Activated CD8-positive, alpha-beta T cell treated with anti-CD3 and anti-CD28 coated beads, Interleukin-2, amount 10 ng/mL, durations not matched to agents 7 days and 5 days (primary cell): Measurements from ENCODE around the gene NEK11. TPM values are rescaled to one million over a fixed set of nuclear protein-coding genes. Genes with fewer than 3 reads are reported as not detected.
A peak's percentile ranks its signal among the peaks of the same experiment; 100 is the strongest.
"Not testable (repeated sequence)": the region's sequence is repeated elsewhere in the genome, so short reads cannot be mapped to it uniquely, and the experiment has no call there.

ENCODE experiments used
- ATAC-seq: fragments of 150-1000 bp; cut with Tn5 transposase; one replicate; pipeline ENCODE4 v1.10.0; 2021; ENCODE audit warnings: moderate library complexity
- CTCF ChIA-PET: fragments of 350-600 bp; sonication (Branson Sonifier 250); formaldehyde crosslinking; loops from one replicate; lab custom pipeline; 2021; ENCODE audit warnings: antibody characterized with exemption; lab: Charles Lee
- POLR2A ChIA-PET: fragments of 350-600 bp; sonication (Branson Sonifier 250); formaldehyde crosslinking; loops from one replicate; lab custom pipeline; 2021; ENCODE audit warnings: antibody characterized with exemption; lab: Charles Lee
- DNase-seq: peaks from one replicate; pipeline ENCODE4 v3.0.0-alpha.2; 2020
- H3K27ac Mint-ChIP-seq: one replicate; pipeline ENCODE4 v1.8.0; 2021; ENCODE audit warnings: mild to moderate bottlenecking, mixed read lengths
- H3K27me3 Mint-ChIP-seq: one replicate; pipeline ENCODE4 v1.8.0; 2021; ENCODE audit warnings: low read depth, mixed read lengths
- H3K36me3 Mint-ChIP-seq: one replicate; pipeline ENCODE4 v1.8.0; 2021; ENCODE audit warnings: low read depth, mixed read lengths
- H3K4me1 Mint-ChIP-seq: one replicate; pipeline ENCODE4 v1.8.0; 2021; ENCODE audit warnings: low read depth, mixed read lengths
- H3K4me3 Mint-ChIP-seq: one replicate; pipeline ENCODE4 v1.8.0; 2021; ENCODE audit warnings: mild to moderate bottlenecking, mixed read lengths
- H3K9me3 Mint-ChIP-seq: one replicate; pipeline ENCODE4 v1.8.0; 2022; ENCODE audit warnings: mixed read lengths; ENCODE audit not compliant: insufficient read depth
- total RNA-seq, 2 experiments: library from RNA; stranded (reverse); gene quantifications; one replicate each; pipeline ENCODE4 v1.2.3, GENCODE V29; 2021

The NEK11 gene
- total RNA-seq, 2 experiments from 2014 or later, result 0.58 to 1.7 TPM

DNA sequence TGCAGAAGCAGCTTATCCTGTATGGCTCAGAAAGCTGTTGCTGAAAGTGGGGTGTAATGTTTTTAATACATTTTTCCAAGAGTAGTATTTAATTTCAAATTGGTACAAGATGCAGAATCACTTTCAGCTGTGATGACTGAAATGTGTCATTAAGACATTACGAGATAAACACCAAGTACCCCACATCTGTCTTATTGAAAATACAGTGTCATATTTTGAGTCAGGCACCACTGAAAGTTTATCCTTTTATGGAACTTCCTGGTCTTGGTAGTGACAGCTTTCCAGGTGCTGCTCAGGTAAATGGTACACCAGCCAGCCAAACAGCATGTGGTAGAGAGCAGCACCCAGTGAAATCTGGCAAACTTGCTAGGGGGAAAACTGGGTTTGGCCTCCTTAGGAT, 17.0 kb upstream of the NEK11 start:
- CTCF ChIA-PET, result no interaction called here
- no peaks in the 10 kb centered on the region for H3K9me3 Mint-ChIP-seq
- H3K4me1 Mint-ChIP-seq, result peaks cover 2% of the 10 kb centered on the region
- no peak overlapping the region for H3K27ac Mint-ChIP-seq
- POLR2A ChIA-PET, result no interaction called here
- ATAC-seq (no peak), DNase-seq (no peak)
- H3K27me3 Mint-ChIP-seq, result no peaks in the 10 kb centered on the region
- H3K4me3 Mint-ChIP-seq, result no peak overlapping the region
- H3K36me3 Mint-ChIP-seq, result peaks cover 50% of the 10 kb centered on the region

DNA sequence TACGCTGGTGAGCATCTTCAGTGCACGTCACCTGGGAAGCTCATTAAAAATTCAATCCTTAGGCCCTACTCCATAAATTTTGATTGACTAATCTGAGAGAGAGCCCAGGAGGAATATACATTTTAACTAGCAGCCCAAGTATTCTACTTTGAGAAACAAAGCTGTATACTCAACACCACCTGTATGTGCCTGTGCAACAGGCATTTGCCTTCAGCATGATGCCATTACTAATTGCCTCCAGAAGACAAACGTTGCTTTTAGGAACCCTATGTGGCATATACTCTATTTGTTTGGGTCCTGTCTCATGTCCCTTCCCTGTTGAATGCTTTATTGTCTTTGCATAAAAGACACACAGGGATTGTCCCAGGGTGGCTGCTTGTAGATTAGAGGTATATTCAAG, 7.7 kb upstream of the NEK11 start:
- ChIA-PET POLR2A (no interaction called here), CTCF (interaction anchor here (2.2 kb wide), 1 partner anchor 14 kb away, joined by 5 read pairs; no protein-coding TSS in a partner anchor)
- H3K4me1 Mint-ChIP-seq, result peaks cover 27% of the 10 kb centered on the region
- H3K4me3 Mint-ChIP-seq, result no peak overlapping the region
- no peak for ATAC-seq
- DNase-seq, result no peak
- peaks cover 50% of the 10 kb centered on the region for H3K36me3 Mint-ChIP-seq
- H3K27me3 Mint-ChIP-seq, result no peaks in the 10 kb centered on the region
- no peaks in the 10 kb centered on the region for H3K9me3 Mint-ChIP-seq
- H3K27ac Mint-ChIP-seq, result no peak overlapping the region

GRCh38 chr3:131020122-131020693, 6.5 kb upstream of the NEK11 start:
- Mint-ChIP-seq H3K4me3 (no peak overlapping the region), H3K27me3 (no peaks in the 10 kb centered on the region), H3K4me1 (peaks cover 39% of the 10 kb centered on the region), H3K9me3 (no peaks in the 10 kb centered on the region), H3K27ac (no peak overlapping the region), H3K36me3 (peaks cover 50% of the 10 kb centered on the region)
- no peak for ATAC-seq
- ChIA-PET POLR2A (interaction anchor here (1.2 kb wide), 1 partner anchor 127 kb away, joined by 4 read pairs; no protein-coding TSS in a partner anchor), CTCF (interaction anchor here (2.2 kb wide), 1 partner anchor 13 kb away, joined by 5 read pairs; no protein-coding TSS in a partner anchor)
- no peak for DNase-seq

GRCh38 chr3:131025539-131025938, 1.1 kb upstream of the NEK11 start:
- no peak for ATAC-seq
- H3K9me3 Mint-ChIP-seq, result no peaks in the 10 kb centered on the region
- no peaks in the 10 kb centered on the region for H3K27me3 Mint-ChIP-seq
- no peak for DNase-seq
- peak overlapping the region; percentile 96 for H3K27ac Mint-ChIP-seq
- ChIA-PET CTCF (interaction anchor here (1.1 to 3.5 kb wide), 4 partner anchors 9 to 478 kb away, joined by 3 to 26 read pairs (median 6); partner anchors contain the start of gene ATP2C1), POLR2A (interaction anchor here (0.7 to 4.3 kb wide), 5 partner anchors 9 to 1525 kb away, joined by 3 to 25 read pairs (median 5); partner anchors contain the start of gene ATP2C1)
- H3K36me3 Mint-ChIP-seq, result peaks cover 34% of the 10 kb centered on the region
- H3K4me3 Mint-ChIP-seq, result peak overlapping the region; percentile 82
- H3K4me1 Mint-ChIP-seq, result peaks cover 49% of the 10 kb centered on the region

- ATAC-seq (no peak), DNase-seq (no peak)
- Mint-ChIP-seq H3K36me3 (peaks cover 17% of the 10 kb centered on the region), H3K9me3 (no peaks in the 10 kb centered on the region), H3K4me1 (peaks cover 28% of the 10 kb centered on the region), H3K4me3 (no peak overlapping the region), H3K27me3 (no peaks in the 10 kb centered on the region), H3K27ac (no peak overlapping the region)
- POLR2A ChIA-PET, result interaction anchor here (0.7 kb wide), 1 partner anchor 135 kb away, joined by 3 read pairs; the partner anchor contains the start of gene ATP2C1
- CTCF ChIA-PET, result interaction anchor here (0.7 kb wide), 1 partner anchor 137 kb away, joined by 3 read pairs; no protein-coding TSS in a partner anchor
Observed at GRCh38 chr3:131028844-131029243, 2.2 kb downstream of the NEK11 start.

- Mint-ChIP-seq H3K4me1 (peaks cover 7% of the 10 kb centered on the region), H3K4me3 (no peak overlapping the region), H3K27me3 (no peaks in the 10 kb centered on the region), H3K36me3 (no peaks in the 10 kb centered on the region), H3K9me3 (no peaks in the 10 kb centered on the region), H3K27ac (no peak overlapping the region)
- no peak for DNase-seq
- no peak for ATAC-seq
- CTCF ChIA-PET, result interaction anchor here (1.5 to 2.1 kb wide), 2 partner anchors 12 to 15 kb away, joined by 3 to 9 read pairs; no protein-coding TSS in a partner anchor
- POLR2A ChIA-PET, result no interaction called here
Observed at GRCh38 chr3:131031660-131032059, 5.0 kb downstream of the NEK11 start.

- Mint-ChIP-seq H3K4me3 (no peak overlapping the region), H3K9me3 (no peaks in the 10 kb centered on the region), H3K4me1 (no peaks in the 10 kb centered on the region), H3K27me3 (no peaks in the 10 kb centered on the region), H3K36me3 (no peaks in the 10 kb centered on the region), H3K27ac (no peak overlapping the region)
- DNase-seq, result peak; percentile 54
- POLR2A ChIA-PET, result no interaction called here
- CTCF ChIA-PET, result interaction anchor here (0.6 to 2.3 kb wide), 15 partner anchors 8 to 762 kb away, joined by 3 to 11 read pairs (median 5); partner anchors contain the start of gene NUDT16
- ATAC-seq, result peak; percentile 72
Observed at GRCh38 chr3:131033480-131034080, 6.9 kb downstream of the NEK11 start.

DNA sequence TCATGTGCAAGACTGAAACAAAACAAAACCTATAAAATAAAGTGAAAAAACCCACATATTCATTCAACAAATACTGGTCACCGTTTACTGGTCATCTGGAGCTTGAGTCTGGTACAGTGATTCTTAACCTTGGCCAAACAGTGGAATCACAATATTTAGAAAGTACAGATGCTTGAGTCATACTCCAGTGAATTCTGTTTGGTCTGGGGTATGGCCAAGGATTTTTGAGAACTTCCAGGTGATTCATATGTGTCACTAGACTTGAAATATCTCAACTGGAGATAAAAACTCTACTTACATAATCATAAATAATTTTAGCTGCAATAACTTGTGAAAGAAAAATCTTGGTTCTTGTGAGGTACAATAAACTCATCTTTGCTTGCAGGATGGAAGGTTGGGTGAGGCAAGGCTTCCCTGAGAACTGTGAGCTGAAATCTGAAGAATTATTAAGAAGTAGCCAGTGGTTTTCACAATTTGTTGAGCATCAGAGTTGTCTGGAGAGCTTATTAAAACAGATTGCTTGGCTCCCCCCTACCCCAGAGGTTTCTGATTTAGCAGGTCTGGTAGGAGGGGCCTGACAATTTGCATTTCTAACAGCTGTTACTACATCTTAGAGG, 9.6 kb downstream of the NEK11 start:
- H3K27me3 Mint-ChIP-seq, result no peaks in the 10 kb centered on the region
- peaks cover 7% of the 10 kb centered on the region for H3K4me1 Mint-ChIP-seq
- ChIA-PET CTCF (interaction anchor here (0.9 to 1.0 kb wide), 2 partner anchors 9 to 107 kb away, joined by 3 read pairs; no protein-coding TSS in a partner anchor), POLR2A (interaction anchor here (1.9 kb wide), 1 partner anchor 10 kb away, joined by 7 read pairs; the partner anchor contains the start of genes ASTE1 and NEK11)
- no peak overlapping the region for H3K27ac Mint-ChIP-seq
- H3K4me3 Mint-ChIP-seq, result no peak overlapping the region
- no peaks in the 10 kb centered on the region for H3K9me3 Mint-ChIP-seq
- ATAC-seq, result no peak
- no peaks in the 10 kb centered on the region for H3K36me3 Mint-ChIP-seq
- no peak for DNase-seq

DNA sequence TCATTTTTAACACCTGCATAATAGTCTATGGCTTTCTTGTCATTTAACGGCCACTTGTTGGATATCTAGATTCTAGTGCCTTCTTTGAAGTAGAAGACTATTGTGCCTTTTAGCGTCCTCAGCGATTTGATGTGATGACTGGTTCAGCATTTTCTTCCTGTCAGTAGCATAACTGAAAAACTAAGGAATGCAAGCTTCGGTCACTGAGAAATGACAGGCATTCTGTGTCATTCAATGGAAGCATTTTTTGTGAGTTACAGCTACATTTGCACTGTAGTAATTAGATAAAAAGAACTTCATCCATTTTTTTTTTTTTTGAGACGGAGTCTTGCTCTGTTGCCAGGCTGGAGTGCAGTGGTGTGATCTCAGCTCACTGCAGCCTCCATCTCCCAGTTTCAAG, 10.3 kb downstream of the NEK11 start:
- Mint-ChIP-seq H3K27me3 (no peaks in the 10 kb centered on the region), H3K4me1 (peaks cover 14% of the 10 kb centered on the region), H3K36me3 (peaks cover 2% of the 10 kb centered on the region), H3K27ac (no peak overlapping the region), H3K4me3 (no peak overlapping the region), H3K9me3 (no peaks in the 10 kb centered on the region)
- ChIA-PET POLR2A (no interaction called here), CTCF (interaction anchor here (1.3 kb wide), 1 partner anchor 31 kb away, joined by 3 read pairs; no protein-coding TSS in a partner anchor)
- ATAC-seq (no peak), DNase-seq (no peak)

- peaks cover 8% of the 10 kb centered on the region for H3K36me3 Mint-ChIP-seq
- no peaks in the 10 kb centered on the region for H3K9me3 Mint-ChIP-seq
- no peak overlapping the region for H3K27ac Mint-ChIP-seq
- no peak for ATAC-seq
- no peak for DNase-seq
- no peak overlapping the region for H3K4me3 Mint-ChIP-seq
- peaks cover 26% of the 10 kb centered on the region for H3K4me1 Mint-ChIP-seq
- POLR2A ChIA-PET, result no interaction called here
- CTCF ChIA-PET, result interaction anchor here (1.3 to 1.5 kb wide), 2 partner anchors 10 to 29 kb away, joined by 3 read pairs; no protein-coding TSS in a partner anchor
- H3K27me3 Mint-ChIP-seq, result no peaks in the 10 kb centered on the region
Observed at GRCh38 chr3:131038326-131038725, 11.6 kb downstream of the NEK11 start.

GRCh38 chr3:131042271-131042985, 15.8 kb downstream of the NEK11 start:
- Mint-ChIP-seq H3K27me3 (peaks cover 10% of the 10 kb centered on the region), H3K36me3 (peaks cover 24% of the 10 kb centered on the region), H3K4me3 (peak overlapping the region; percentile 30), H3K27ac (peak overlapping the region; percentile 76), H3K4me1 (peaks cover 36% of the 10 kb centered on the region)
- peak; percentile 70 for DNase-seq
- not testable (repeated sequence) for H3K9me3 Mint-ChIP-seq
- ATAC-seq, result peak; percentile 71
- POLR2A ChIA-PET, result interaction anchor here (0.6 kb wide), 1 partner anchor 87 kb away, joined by 3 read pairs; no protein-coding TSS in a partner anchor
- CTCF ChIA-PET, result interaction anchor here (1.5 to 2.1 kb wide), 2 partner anchors 10 to 993 kb away, joined by 3 to 10 read pairs; partner anchors contain the start of gene CPNE4
